Right lobe of liver (tissue), 4 donors: Measurements from ENCODE around the gene CALHM5.

Source experiments
- CTCF ChIP-seq, 4 donors: fragments of 200-600 bp in 3 of 4; fragments of 450-650 bp in 1 of 4; IDR thresholded peaks; one replicate each; pipeline versions ENCODE4 v1.5.1 to v1.8.0; 2016 to 2022; ENCODE audit warnings: antibody characterized with exemption in 4 of 4, mild to moderate bottlenecking in 2 of 4
- POLR2A ChIP-seq: fragments of 450-650 bp; IDR thresholded peaks from one replicate; pipeline ENCODE4 v1.6.1; 2017; ENCODE audit warnings: antibody characterized with exemption, mild to moderate bottlenecking
- donor health status: DM: no; HTN: no; CAD: no.
- donor health status: DM: no; HTN: no; CAD: no.
- donor health status: DM: no; HTN: yes; CAD: no.

GRCh38 chr6:116512111-116512559, 696 bp downstream of the CALHM5 start:
- no peak for TF ChIP-seq POLR2A
- TF ChIP-seq CTCF (IDR thresholded peaks at IDR 0.05): no peak
